Measurements from ENCODE around the gene SVIL. TPM values are rescaled to one million over a fixed set of nuclear protein-coding genes. Genes with fewer than 3 reads are reported as not detected.
"Not testable (repeated sequence)": the region's sequence is repeated elsewhere in the genome, so short reads cannot be mapped to it uniquely, and the experiment has no call there.

The SVIL gene
- polyA plus RNA-seq, 6 donors from 2014 or later = 0.35 to 3.9 (median 1.6) TPM; not detected in 3

DNA sequence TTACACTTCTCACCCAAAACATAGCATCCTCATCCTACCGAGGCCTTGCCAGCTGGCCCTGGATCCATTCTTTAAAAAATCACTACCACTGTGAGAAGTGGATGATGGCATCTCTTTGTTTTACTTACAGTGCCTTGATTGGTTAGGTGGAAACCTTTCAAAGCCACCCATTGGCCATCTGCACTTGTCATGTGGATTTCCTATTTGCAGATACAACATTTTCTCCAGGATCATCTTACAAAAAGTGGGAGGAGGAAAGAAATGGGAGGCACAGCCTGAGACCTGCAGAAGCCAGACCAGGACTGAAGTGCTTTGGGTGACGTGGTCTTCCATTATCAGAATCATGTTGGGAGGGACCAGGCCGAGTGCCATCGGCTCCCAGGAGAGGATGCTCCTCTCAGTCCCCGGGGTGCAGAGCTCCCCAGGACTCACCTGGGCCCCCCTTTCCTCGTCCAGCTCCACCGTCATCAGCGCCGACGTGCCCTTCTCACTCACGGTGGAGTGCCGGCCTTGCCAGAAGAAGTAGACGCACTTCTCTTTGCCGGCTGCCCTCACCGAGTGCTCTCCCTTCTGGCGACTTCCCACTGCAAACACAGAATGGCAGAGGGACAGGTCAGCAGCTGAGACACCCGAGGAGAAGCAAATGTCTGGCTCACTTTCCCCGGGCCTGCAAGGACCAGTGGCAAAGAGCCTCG lies 161.2 kb downstream of the SVIL start:
- Mint-ChIP-seq H3K27ac (peak overlapping the region in 1 of 6 donors; percentile 6), H3K36me3 (no peaks in the 10 kb centered on the region)
- no peak for ATAC-seq (ENCODE audit: low read depth in 2 of 2)

GRCh38 chr10:29473087-29473356 lies 161.7 kb downstream of the SVIL start:
- no peak overlapping the region for H3K27ac Mint-ChIP-seq
- DNase-seq (no peak), ATAC-seq (ENCODE audit: low read depth in 2 of 2) (no peak)
- H3K27me3 Mint-ChIP-seq = no peaks in the 10 kb centered on the region
- H3K36me3 Mint-ChIP-seq = no peaks in the 10 kb centered on the region
- no peak overlapping the region for H3K4me3 Mint-ChIP-seq
- no peaks in the 10 kb centered on the region for H3K4me1 Mint-ChIP-seq
- H3K9me3 Mint-ChIP-seq = peaks cover 0 to 1% (median 0%) of the 10 kb centered on the region in 7 donors

More for the DNA sequence above, 161.2 kb downstream of the SVIL start:
- Mint-ChIP-seq H3K27me3 (no peaks in the 10 kb centered on the region), H3K4me3 (peak overlapping the region in 1 of 8 donors; percentile 33), H3K9me3 (peaks cover 0 to under 1% (median 0%) of the 10 kb centered on the region in 7 donors), H3K4me1 (no peaks in the 10 kb centered on the region)
- no peak for DNase-seq

GRCh38 chr10:29472301-29473086 lies 162.3 kb downstream of the SVIL start:
- no peak overlapping the region for H3K4me3 Mint-ChIP-seq
- peak overlapping the region in 1 of 6 donors; percentile 13 for H3K27ac Mint-ChIP-seq
- H3K36me3 Mint-ChIP-seq = no peaks in the 10 kb centered on the region
- DNase-seq = no peak
- no peaks in the 10 kb centered on the region for H3K27me3 Mint-ChIP-seq
- peaks cover 0 to 1% (median 0%) of the 10 kb centered on the region in 7 donors for H3K9me3 Mint-ChIP-seq
- ATAC-seq (ENCODE audit: low read depth in 2 of 2) = no peak
- H3K4me1 Mint-ChIP-seq = no peaks in the 10 kb centered on the region

DNA sequence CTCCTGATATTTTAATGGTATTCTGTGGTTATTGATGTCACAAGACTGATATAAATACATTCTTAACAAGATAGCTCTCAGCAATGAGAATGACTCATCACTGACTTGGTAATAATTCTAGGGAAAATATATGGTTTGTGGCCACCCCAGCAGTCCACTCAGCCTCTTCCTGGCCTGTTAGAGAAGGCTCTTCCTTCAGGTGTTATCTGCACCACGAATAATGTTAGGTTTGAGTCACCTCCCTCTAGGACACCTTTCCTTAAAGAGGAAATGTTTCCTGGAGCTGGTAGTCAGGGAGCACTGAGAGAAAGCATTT lies 163.3 kb downstream of the SVIL start:
- ATAC-seq (ENCODE audit: low read depth in 2 of 2) = no peak
- no peak for DNase-seq
- H3K27ac Mint-ChIP-seq = peak overlapping the region in 1 of 6 donors; percentile 42
- no peaks in the 10 kb centered on the region for H3K27me3 Mint-ChIP-seq
- H3K9me3 Mint-ChIP-seq = peaks cover 0 to 1% (median 0%) of the 10 kb centered on the region in 7 donors
- no peaks in the 10 kb centered on the region for H3K36me3 Mint-ChIP-seq
- no peak overlapping the region for H3K4me3 Mint-ChIP-seq
- no peaks in the 10 kb centered on the region for H3K4me1 Mint-ChIP-seq

- Mint-ChIP-seq H3K4me3 (no peak overlapping the region), H3K4me1 (no peaks in the 10 kb centered on the region), H3K36me3 (no peaks in the 10 kb centered on the region), H3K27ac (peak overlapping the region in 2 of 6 donors; percentile 64 to 70), H3K9me3 (peaks cover 0 to 1% (median 0%) of the 10 kb centered on the region in 7 donors), H3K27me3 (no peaks in the 10 kb centered on the region)
- no peak for ATAC-seq (ENCODE audit: low read depth in 2 of 2)
- no peak for DNase-seq
These were observed 163.8 kb downstream of the SVIL start for GRCh38 chr10:29470843-29471543.

DNA sequence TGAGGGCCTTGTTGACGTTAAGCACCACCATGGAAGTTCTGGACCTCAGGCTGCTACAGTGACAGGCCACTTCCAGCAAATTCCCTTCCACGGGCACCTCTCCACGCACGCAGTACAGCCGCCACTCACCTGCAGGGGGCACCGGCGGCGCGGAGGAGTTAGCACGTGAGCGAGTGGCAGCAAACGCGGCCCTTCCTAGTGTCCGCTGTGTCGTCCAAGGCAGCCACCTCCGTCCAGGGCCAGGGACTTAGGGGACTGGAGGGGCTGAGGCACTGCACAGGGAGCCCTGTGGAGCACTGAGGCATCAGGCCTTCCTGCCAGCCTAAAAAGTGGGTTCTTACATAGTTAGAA lies 164.4 kb downstream of the SVIL start:
- no peak for ATAC-seq (ENCODE audit: low read depth in 2 of 2)
- peak overlapping the region in 1 of 6 donors; percentile 64 for H3K27ac Mint-ChIP-seq
- H3K4me3 Mint-ChIP-seq = no peak overlapping the region
- H3K36me3 Mint-ChIP-seq = no peaks in the 10 kb centered on the region
- no peaks in the 10 kb centered on the region for H3K27me3 Mint-ChIP-seq
- DNase-seq = no peak
- H3K4me1 Mint-ChIP-seq = no peaks in the 10 kb centered on the region
- peaks cover 0 to 1% (median 0%) of the 10 kb centered on the region in 7 donors for H3K9me3 Mint-ChIP-seq

DNA sequence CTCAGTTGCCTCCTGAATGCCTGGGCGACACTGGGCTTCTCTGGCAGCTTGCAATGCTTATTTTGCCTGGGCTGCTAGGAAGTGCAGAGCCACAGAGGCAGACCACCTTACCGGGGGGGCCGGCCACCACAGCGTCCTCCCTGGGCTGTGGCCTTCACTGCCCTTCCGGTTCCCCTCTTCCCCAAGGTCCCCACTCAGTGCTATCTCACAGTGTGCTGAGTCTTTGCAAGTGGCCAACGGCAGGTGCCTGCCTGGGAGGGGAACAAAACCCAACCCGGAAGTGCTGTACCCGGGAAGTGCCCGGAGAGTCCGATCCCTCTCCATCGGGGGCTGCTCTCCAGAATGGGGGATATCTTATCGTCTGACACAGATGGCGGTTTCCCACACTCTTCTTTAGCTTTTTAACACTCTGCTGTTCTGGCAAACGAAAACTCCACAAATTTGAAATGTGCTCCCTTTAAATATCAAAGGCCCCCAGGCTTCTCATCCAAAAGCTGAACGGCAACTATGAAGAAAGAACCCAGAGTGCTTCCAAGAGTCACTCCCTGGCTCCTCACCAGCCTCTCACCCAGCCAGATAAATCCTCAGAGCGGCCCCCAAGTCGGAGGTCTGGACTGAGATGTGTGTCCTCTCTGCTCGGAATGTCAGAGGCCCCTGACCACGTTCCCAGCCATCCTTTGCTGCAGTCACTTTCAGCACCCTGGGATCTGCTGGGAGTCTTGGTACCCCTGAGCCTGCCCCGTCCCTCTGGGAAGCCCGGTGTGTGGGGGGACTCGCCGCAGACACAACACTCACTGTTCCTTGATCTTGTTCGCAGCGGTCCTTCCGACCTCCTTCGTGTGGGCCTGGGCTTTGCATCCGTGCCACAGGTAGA lies 165.1 kb downstream of the SVIL start:
- Mint-ChIP-seq H3K36me3 (no peaks in the 10 kb centered on the region), H3K27me3 (no peaks in the 10 kb centered on the region), H3K27ac (no peak overlapping the region), H3K9me3 (peaks cover 0 to 1% (median 0%) of the 10 kb centered on the region in 7 donors), H3K4me3 (no peak overlapping the region), H3K4me1 (no peaks in the 10 kb centered on the region)
- no peak for DNase-seq
- ATAC-seq (ENCODE audit: low read depth in 2 of 2) = no peak

DNA sequence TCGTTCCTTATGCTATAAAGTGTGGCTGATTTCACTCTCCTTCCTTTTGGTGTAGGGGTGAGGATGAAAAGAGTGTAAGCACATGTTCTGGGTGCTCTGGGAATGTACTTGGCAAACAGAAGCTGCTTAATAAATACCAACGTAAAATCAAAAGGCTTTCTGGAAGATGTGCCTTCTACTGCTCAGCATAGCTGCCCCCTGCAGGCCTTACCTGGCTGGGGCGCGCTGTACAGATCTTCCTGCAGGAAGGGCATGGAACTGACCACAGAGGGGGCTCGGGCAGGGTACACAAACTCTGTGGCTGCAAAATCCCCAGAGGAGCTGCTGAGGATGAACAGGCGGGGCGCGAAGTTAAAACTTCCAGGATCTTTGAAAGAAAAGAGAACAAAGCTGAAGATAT lies 169.4 kb downstream of the SVIL start:
- no peak for DNase-seq
- no peak overlapping the region for H3K27ac Mint-ChIP-seq
- peaks cover 2 to 12% (median 4%) of the 10 kb centered on the region in 7 donors for H3K9me3 Mint-ChIP-seq
- H3K4me3 Mint-ChIP-seq = no peak overlapping the region
- no peaks in the 10 kb centered on the region for H3K27me3 Mint-ChIP-seq
- ATAC-seq (ENCODE audit: low read depth in 2 of 2) = no peak
- H3K4me1 Mint-ChIP-seq = no peaks in the 10 kb centered on the region
- H3K36me3 Mint-ChIP-seq = peaks cover 0 to 7% of the 10 kb centered on the region in 2 donors

GRCh38 chr10:29464671-29465171 lies 170.1 kb downstream of the SVIL start:
- H3K36me3 Mint-ChIP-seq; H3K27ac Mint-ChIP-seq; ATAC-seq (ENCODE audit: low read depth in 2 of 2); H3K4me3 Mint-ChIP-seq; H3K27me3 Mint-ChIP-seq; H3K4me1 Mint-ChIP-seq; DNase-seq: not testable (repeated sequence)
- peaks cover 3 to 18% (median 7%) of the 10 kb centered on the region in 7 donors for H3K9me3 Mint-ChIP-seq

- DNase-seq = no peak
- Mint-ChIP-seq H3K4me3 (no peak overlapping the region), H3K27me3 (no peaks in the 10 kb centered on the region), H3K36me3 (peaks cover 0 to 7% of the 10 kb centered on the region in 2 donors), H3K9me3 (peaks cover 3 to 22% (median 10%) of the 10 kb centered on the region in 7 donors), H3K4me1 (no peaks in the 10 kb centered on the region), H3K27ac (peak overlapping the region in 1 of 6 donors; percentile 44)
- ATAC-seq (ENCODE audit: low read depth in 2 of 2) = no peak
These were observed 173.7 kb downstream of the SVIL start for GRCh38 chr10:29461042-29461441.

DNA sequence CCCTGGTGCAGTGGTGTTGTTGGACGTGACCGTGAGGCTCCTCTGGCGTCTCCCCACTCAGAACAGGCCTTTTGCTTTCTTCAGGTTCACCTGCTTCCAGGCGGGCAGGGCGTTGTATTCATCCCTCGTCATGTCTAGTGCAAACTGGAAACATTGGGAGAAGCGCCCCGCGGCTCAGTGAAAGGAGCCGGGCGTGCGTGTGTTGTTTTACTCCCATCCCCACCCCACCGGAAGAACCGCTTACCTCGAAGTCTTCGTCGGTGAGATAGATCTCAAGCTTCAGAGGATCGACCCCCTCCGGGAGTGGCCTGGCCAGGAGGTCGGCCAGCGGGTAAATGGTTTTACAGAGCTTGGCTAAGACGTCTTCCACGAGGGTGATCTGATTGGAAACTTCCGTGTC lies 176.6 kb downstream of the SVIL start:
- DNase-seq; ATAC-seq (ENCODE audit: low read depth in 2 of 2); H3K27ac Mint-ChIP-seq; H3K36me3 Mint-ChIP-seq; H3K27me3 Mint-ChIP-seq; H3K4me3 Mint-ChIP-seq; H3K4me1 Mint-ChIP-seq: not testable (repeated sequence)
- H3K9me3 Mint-ChIP-seq = peaks cover 3 to 22% (median 10%) of the 10 kb centered on the region in 7 donors

DNA sequence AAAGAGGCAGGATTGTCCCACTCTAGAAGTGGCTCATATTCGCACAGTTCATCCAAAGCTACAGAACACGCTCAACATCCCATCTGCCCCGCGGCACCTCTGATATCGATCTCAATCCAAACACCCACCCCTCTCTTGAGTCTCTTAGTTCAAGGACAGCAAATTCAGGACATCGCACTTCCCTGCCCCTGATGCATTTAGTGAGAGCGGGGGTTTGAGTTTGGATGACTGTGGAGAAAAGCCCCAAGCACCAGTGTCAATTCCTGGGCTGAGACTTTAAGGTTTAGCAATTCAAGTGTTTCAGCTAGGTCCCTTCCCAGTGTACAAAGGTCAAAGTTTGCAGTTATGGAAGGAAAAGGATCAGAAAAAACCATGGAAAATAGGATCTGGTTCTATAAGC lies 179.7 kb downstream of the SVIL start:
- Mint-ChIP-seq H3K9me3 (peaks cover 0 to 8% (median 3%) of the 10 kb centered on the region in 7 donors), H3K27ac (no peak overlapping the region), H3K27me3 (no peaks in the 10 kb centered on the region), H3K4me1 (no peaks in the 10 kb centered on the region), H3K4me3 (no peak overlapping the region), H3K36me3 (no peaks in the 10 kb centered on the region)
- DNase-seq = no peak
- ATAC-seq (ENCODE audit: low read depth in 2 of 2) = no peak

GRCh38 chr10:29454250-29454649 lies 180.5 kb downstream of the SVIL start:
- ATAC-seq (ENCODE audit: low read depth in 2 of 2) (no peak), DNase-seq (no peak)
- peak overlapping the region in 1 of 6 donors; percentile 6 for H3K27ac Mint-ChIP-seq
- H3K36me3 Mint-ChIP-seq = no peaks in the 10 kb centered on the region
- no peaks in the 10 kb centered on the region for H3K9me3 Mint-ChIP-seq
- peaks cover 0 to 2% (median 2%) of the 10 kb centered on the region in 3 donors for H3K4me1 Mint-ChIP-seq
- H3K27me3 Mint-ChIP-seq = no peaks in the 10 kb centered on the region
- H3K4me3 Mint-ChIP-seq = no peak overlapping the region

All from naive B cell (primary cell).